Effector memory CD4-positive, alpha-beta T cell (primary cell): Measurements from ENCODE around the gene GMPPB.

Experiments used
- DNase-seq, 3 donors: peaks; one replicate each; pipeline ENCODE4 v3.0.0-alpha.2; 2020
- H3K27ac ChIP-seq: 2 replicates; pipeline ENCODE4 v1.7.0; 2013; ENCODE audit warnings: mild to moderate bottlenecking, low read length, moderate library complexity; ENCODE audit not compliant: insufficient read depth, poor library complexity, severe bottlenecking
- H3K27me3 ChIP-seq: replicated peaks from 2 replicates; pipeline ENCODE4 v1.7.0; 2013; ENCODE audit warnings: mild to moderate bottlenecking, low read length; ENCODE audit not compliant: insufficient read depth, control insufficient read depth, poor library complexity, severe bottlenecking
- H3K36me3 ChIP-seq: 2 replicates; pipeline ENCODE4 v1.7.0; 2013; ENCODE audit warnings: mild to moderate bottlenecking, low read length, moderate library complexity; ENCODE audit not compliant: control insufficient read depth, insufficient read depth
- H3K4me1 ChIP-seq: 2 replicates; pipeline ENCODE4 v1.7.0; 2013; ENCODE audit warnings: low read length, mild to moderate bottlenecking; ENCODE audit not compliant: control insufficient read depth, insufficient read depth, poor library complexity, severe bottlenecking
- H3K4me3 ChIP-seq: 2 replicates; pipeline ENCODE4 v1.7.0; 2013; ENCODE audit warnings: low read length, low read depth, mild to moderate bottlenecking; ENCODE audit not compliant: insufficient read depth, poor library complexity, severe bottlenecking
- H3K9me3 ChIP-seq: 2 replicates; pipeline ENCODE4 v1.7.0; 2013; ENCODE audit warnings: mild to moderate bottlenecking, low read length, moderate library complexity; ENCODE audit not compliant: control insufficient read depth

The GMPPB gene

GRCh38 chr3:49714728-49715550 is 8.8 kb downstream of the GMPPB start:
- H3K27me3 ChIP-seq = no peaks in the 10 kb centered on the region
- no peaks in the 10 kb centered on the region for H3K9me3 ChIP-seq
- no peak for DNase-seq
- no peaks in the 10 kb centered on the region for H3K36me3 ChIP-seq
- H3K27ac ChIP-seq = no peak overlapping the region
- no peak overlapping the region for H3K4me3 ChIP-seq
- H3K4me1 ChIP-seq = peaks cover 13% of the 10 kb centered on the region

GRCh38 chr3:49713336-49714105 is 10.2 kb downstream of the GMPPB start:
- peaks cover 6% of the 10 kb centered on the region for H3K4me1 ChIP-seq
- no peaks in the 10 kb centered on the region for H3K9me3 ChIP-seq
- no peaks in the 10 kb centered on the region for H3K27me3 ChIP-seq
- no peak overlapping the region for H3K4me3 ChIP-seq
- no peak for DNase-seq
- no peak overlapping the region for H3K27ac ChIP-seq
- no peaks in the 10 kb centered on the region for H3K36me3 ChIP-seq

- DNase-seq = no peak
- H3K27me3 ChIP-seq = no peaks in the 10 kb centered on the region
- peaks cover 4% of the 10 kb centered on the region for H3K4me1 ChIP-seq
- no peak overlapping the region for H3K27ac ChIP-seq
- H3K36me3 ChIP-seq = no peaks in the 10 kb centered on the region
- no peak overlapping the region for H3K4me3 ChIP-seq
- no peaks in the 10 kb centered on the region for H3K9me3 ChIP-seq
Observed at GRCh38 chr3:49712631-49713317, 11.0 kb downstream of the GMPPB start.

- Histone ChIP-seq H3K4me3 (no peak overlapping the region), H3K36me3 (no peaks in the 10 kb centered on the region), H3K4me1 (peaks cover 4% of the 10 kb centered on the region), H3K27me3 (no peaks in the 10 kb centered on the region), H3K9me3 (no peaks in the 10 kb centered on the region), H3K27ac (no peak overlapping the region)
- DNase-seq = no peak
Observed at GRCh38 chr3:49712166-49712565, 11.6 kb downstream of the GMPPB start.

- Histone ChIP-seq H3K9me3 (no peaks in the 10 kb centered on the region), H3K36me3 (no peaks in the 10 kb centered on the region), H3K4me3 (no peak overlapping the region), H3K4me1 (peaks cover 4% of the 10 kb centered on the region), H3K27me3 (no peaks in the 10 kb centered on the region), H3K27ac (no peak overlapping the region)
- no peak for DNase-seq
Observed at GRCh38 chr3:49711489-49711888, 12.3 kb downstream of the GMPPB start.

GRCh38 chr3:49709852-49710251 is 13.9 kb downstream of the GMPPB start:
- H3K9me3 ChIP-seq = no peaks in the 10 kb centered on the region
- no peak overlapping the region for H3K27ac ChIP-seq
- H3K36me3 ChIP-seq = peaks cover 13% of the 10 kb centered on the region
- H3K4me1 ChIP-seq = peaks cover 4% of the 10 kb centered on the region
- DNase-seq = no peak
- no peaks in the 10 kb centered on the region for H3K27me3 ChIP-seq
- no peak overlapping the region for H3K4me3 ChIP-seq

GRCh38 chr3:49707113-49707480 is 16.7 kb downstream of the GMPPB start:
- H3K36me3 ChIP-seq = peaks cover 25% of the 10 kb centered on the region
- no peaks in the 10 kb centered on the region for H3K9me3 ChIP-seq
- H3K27ac ChIP-seq = no peak overlapping the region
- DNase-seq = no peak
- no peak overlapping the region for H3K4me3 ChIP-seq
- H3K27me3 ChIP-seq = no peaks in the 10 kb centered on the region
- H3K4me1 ChIP-seq = no peaks in the 10 kb centered on the region

GRCh38 chr3:49706456-49707112 is 17.2 kb downstream of the GMPPB start:
- Histone ChIP-seq H3K4me1 (no peaks in the 10 kb centered on the region), H3K27ac (no peak overlapping the region), H3K36me3 (peaks cover 28% of the 10 kb centered on the region), H3K9me3 (no peaks in the 10 kb centered on the region), H3K27me3 (no peaks in the 10 kb centered on the region), H3K4me3 (no peak overlapping the region)
- no peak for DNase-seq

GRCh38 chr3:49705390-49705960 is 18.3 kb downstream of the GMPPB start:
- Histone ChIP-seq H3K9me3 (no peaks in the 10 kb centered on the region), H3K4me1 (no peaks in the 10 kb centered on the region), H3K36me3 (peaks cover 28% of the 10 kb centered on the region), H3K4me3 (no peak overlapping the region), H3K27me3 (no peaks in the 10 kb centered on the region), H3K27ac (no peak overlapping the region)
- DNase-seq = no peak
